CD4-positive, alpha-beta T cell treated with Interferon alpha-2 for 1 hour (primary cell): ENCODE results near the gene MIDN.

ENCODE experiments used
- DNase-seq, 2 donors: peaks; one replicate each; pipeline ENCODE4 v3.0.0-alpha.2; 2020 to 2022

MIDN gene

GRCh38 chr19:1283207-1283916, 35.0 kb downstream of the MIDN start:
- no peak for DNase-seq

DNA sequence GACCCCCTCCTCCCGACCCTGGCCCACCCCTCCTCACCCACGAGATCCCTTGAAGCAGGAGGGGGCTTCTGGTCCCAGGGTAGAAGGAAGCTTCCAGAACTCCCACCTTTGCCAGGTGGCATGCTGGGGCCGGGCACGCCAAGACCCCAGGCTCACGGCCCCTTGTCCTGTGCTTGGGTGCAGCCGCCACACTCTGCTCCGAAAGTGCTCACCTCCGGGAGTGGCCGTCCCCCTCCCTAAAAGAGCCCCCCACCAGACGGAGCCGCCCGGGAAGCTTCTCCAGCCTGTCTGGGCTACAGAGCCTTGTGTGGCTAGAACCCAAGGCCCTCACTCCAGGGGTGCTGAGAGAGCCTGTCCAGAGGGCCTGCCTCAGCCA, 35.5 kb downstream of the MIDN start:
- no peak for DNase-seq

DNA sequence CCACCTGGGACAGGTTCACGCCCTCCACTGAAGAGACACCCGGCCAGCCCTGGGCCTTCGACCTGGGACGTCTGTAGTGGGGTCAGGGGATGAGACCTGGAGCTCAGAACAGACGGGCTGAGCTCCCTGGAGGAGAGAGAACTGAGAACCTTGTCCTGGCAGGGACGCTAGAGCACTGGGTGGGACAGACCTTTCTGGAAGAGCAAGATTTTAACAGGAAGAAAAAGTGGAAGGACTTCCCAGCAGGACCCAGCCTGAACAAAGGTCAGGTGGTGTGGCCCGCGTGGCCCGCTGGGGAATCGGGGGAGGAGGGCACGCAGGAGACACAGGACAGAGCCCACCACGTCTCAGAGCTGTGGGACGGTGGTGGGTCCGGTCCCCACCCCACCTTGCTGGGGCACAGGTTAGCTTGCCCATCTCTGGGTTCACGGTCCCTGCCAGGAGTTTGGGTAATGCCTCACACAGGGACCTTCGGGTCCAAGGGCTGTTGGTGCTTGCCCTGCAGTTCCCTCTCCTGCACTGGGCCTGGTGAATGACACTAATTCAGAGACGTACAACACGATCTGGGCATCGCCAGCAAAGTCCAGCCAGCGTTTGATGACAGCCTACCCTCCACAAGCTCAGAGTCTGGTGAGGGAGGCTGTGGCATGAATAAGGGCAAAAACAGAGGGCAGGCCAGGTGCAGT, 36.1 kb downstream of the MIDN start:
- no peak for DNase-seq

DNA sequence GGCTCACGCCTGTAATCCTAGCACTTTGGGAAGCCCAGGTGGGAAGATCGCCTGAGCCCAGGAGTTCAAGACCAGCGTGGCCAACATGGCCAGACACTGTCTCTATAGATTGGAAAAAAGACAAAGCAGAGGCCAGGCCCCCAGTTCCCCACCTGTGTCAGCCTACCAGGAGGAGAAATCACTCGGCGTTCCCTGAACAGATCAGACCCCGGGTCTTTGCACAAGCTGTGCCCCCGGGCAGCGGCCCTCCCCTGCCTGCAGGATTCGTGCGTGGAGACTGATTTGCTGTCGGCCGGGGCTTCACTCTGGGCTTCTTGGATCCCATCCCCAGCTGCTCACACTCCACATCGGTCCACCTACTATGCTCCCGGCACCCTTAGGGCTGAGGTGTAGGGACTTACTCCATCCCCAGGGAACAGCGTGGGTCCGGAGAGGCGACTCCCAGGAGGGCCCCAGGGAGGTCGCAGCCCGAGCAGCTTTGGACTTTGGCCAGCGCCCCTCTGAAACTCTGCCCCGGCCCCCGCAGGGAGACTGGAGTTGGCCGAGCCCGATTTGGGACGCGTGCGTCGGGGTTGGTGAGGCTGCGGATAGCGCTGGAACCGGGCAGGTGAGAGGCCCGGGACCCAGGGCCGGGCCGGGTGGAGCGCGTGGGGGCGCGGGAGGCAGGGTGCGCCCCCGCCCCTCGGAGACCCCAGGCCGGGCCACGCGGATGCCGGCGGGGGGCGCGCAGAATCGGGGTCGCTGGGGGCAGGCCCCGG, 36.8 kb downstream of the MIDN start:
- no peak for DNase-seq

GRCh38 chr19:1285737-1286360, 37.5 kb downstream of the MIDN start, which contains the start of gene EFNA2:
EFNA2 (plus strand) TSS chr19:1285873; CDS start chr19:1286169, 296 bp downstream.
- DNase-seq, result no peak

DNA sequence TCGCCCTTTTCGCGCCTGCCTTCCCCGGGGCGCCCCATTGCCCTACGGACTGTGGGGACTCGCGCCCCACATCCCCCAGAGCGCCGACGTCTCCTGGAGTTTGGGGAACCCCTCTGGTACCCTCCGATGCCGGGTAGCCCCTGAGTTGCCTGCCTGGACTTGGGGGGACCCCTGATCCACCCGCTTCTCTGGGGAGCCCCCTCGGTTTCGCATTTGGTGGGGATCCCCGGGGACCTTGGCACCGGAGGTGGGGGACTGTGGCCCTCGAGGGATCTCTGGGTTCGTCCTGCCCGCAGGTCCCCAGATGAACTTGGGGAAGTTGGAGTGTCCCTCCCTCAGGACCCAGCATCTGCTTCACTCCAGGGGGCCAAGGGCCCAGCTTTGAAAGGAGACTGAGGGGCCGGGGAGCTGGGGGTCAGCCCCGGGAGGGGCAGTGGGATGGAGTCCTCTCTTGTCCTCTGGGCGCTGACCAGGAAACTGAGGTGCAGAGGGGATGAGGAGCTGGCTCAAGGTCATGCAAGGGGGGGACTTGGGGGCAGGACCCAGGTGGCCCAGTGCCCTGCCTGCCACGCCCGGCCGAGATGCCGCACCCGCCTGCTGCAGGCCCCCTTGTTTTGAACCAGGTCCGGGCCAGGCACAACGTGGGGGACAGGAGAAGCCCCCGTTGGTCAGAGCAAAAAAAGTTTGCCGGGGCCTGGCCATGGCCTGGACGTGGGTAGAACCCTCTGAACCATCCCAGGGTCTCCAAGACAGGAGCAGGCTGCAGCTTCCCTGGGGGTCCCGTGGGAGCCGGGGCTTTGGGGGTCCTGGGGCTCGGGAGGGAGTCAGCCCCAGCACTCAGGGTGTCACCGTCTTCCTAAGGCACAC, 38.3 kb downstream of the MIDN start:
- no peak for DNase-seq

- no peak for DNase-seq
Measured at GRCh38 chr19:1287354-1288225, 39.2 kb downstream of the MIDN start.

- DNase-seq, result no peak
Measured at GRCh38 chr19:1288226-1288612, 39.8 kb downstream of the MIDN start.

DNA sequence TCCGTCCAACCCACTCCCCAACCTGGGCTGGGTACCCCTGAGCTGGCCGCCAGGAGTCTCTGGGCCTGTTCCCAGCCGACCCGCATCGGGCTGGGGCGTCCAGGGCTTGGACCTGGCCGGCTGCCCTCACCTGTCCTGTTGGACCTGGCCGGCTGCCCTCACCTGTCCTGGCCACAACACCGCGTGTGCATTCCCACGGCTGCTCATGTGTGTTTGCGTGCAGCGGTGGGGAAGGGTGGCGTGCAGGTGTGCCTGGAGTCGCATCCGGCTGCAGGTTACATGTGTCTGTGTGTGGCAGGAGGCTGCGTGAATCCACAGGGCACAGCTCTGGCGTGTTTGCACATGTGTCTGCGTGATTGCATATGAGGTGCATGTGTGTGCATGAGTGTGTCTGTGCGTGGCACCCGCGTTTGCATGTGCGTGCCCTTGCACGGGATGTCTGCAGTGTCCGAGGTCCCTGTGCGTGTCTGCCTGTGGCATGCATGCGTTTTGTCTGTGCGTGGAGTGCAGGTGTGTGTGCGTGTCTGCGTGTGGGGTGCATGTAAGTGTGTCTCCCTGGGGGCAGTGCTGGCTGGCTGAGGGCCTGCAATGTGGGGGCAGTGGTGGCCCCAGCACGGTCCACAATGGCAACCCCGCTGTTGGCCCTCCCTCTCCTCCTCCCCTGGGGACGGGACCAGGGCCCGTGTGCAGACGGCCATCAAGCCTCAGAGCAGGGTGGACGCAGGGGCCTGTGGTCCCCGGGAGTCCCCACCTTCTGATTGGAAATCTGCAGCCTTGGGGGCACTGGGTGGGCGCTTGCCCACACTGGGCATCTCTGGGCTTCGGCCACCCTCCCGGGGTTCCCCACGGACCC, 40.7 kb downstream of the MIDN start:
- DNase-seq, result no peak

DNA sequence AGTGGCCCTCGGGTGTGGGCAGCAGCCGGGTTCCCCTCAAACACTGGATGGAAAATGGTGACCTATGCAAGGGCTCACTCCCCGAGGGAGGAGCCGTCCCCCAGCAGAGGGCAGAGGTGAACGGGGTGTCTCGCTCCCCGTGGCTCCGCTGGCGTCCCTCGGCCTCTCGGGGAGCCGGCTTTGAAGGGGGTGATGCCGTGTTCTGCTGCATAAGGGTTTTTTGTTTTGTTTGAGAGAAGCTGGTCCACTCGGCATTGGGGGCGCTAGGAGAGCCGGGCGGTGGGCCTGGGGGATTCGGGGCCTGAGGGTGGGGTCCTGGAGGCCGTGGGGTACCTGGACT, 41.3 kb downstream of the MIDN start:
- DNase-seq, result no peak

DNA sequence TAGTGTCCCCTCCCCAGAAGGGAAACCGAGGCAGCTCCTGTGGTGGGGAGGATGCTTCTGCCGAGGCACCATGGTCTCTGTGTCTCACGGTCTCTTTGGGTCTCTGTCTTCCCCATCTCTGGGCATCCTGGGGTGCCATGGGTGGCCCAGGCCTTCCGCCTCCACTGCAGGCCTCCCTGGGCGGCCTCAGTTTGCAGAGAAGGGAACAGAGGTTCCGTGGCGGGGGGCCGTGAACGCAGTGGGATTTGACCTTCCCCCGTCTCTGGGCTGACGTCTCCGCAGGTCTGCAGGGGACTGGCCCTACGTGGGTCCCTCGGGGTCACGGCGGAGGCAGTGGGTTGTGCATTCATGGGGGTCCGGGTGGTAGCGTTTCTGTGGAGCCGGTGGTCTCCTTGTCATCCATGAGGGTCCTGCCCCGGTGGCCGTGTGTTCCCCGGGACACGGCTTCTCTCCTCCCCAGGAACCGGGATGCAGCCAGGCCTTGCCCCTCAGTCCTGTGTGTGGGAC, 41.9 kb downstream of the MIDN start:
- no peak for DNase-seq

DNA sequence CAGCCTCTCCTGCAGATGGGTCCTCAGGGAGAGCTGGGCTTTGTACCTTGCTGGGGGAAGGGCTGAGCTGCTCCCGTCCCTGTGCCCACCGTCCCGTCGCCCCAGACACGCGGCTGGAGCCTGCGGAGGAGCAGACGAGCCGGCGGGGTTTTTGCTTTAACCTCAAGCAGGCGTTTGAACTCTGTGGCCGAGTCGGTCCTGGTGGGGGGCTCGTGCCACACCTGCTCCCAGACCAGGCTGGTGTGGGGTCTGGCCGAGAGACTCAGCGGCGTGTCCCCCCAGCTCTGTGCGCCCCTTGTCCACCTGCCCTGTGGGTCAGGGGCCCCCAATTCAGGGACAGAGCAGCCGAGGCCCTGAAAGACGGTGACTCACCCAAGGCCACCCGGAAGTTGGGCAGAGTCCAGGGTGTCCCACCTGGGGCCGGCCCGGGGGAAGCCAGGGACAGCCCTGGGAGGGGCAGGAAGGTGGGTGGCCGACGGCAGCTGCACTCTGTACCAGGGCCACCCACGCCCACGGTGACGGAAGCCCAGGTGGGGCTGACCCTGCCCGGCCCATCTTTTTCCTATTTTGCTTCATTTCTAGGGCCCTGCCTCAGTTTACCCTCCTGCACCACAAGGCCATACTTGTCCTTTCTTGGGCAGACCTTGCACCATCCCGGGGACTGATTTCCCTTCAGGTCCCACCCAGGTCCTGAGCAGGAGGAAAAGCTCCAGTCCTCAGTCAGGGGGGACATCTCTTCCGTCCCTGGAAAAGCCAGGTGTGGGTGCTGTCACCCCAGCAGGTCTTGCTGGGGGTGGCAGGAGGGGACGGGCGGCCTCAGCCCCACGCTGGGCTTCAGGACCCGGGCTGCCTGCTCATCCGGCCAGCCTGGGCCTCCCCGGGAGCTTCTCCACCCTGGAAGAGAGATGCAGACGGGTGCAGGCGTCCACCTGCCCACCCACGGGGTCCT, 42.6 kb downstream of the MIDN start:
- no peak for DNase-seq

- DNase-seq, result no peak
Measured at GRCh38 chr19:1291761-1292418, 43.5 kb downstream of the MIDN start.

- no peak for DNase-seq
Measured at GRCh38 chr19:1292419-1293151, 44.2 kb downstream of the MIDN start.

DNA sequence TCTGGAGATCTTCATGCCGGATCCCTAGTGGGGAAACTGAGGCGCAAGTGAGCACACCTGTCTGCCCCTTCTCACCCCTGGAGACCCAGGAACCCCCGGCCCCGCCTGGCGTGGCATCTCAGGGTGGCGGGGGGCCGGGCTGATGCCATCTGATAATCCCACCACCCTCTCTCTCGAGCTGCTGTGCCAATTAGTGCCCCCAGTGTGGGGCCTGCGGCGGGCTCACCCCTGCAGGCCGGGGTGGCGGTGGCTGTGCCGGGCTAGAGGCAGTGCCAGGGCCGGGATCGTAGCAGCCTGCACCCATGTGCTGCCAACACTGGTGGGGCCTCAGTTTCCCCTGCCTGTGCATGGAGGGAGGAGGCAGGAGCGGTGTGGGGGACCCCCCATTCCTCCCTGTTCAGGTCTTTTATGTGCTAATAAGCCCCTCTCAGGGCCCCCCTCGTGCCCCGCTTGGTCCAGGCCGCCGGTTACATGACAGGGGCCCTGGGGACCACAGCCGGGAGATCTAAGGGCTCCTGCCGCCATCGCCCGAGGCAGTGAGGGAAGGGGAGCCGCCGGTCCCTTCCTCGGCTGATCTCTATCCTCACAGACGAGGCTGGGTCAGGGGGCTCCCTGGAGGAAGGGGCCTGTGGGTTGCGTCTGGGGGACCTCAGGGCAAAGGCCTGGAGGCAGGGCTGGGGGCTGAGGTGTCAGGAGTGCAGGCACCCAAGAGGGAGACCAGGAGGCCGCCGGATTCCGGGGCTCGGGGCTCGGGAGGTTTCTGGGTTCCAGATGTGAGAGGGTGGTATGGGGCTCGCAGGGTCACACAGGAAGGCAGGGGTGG, 45.6 kb downstream of the MIDN start:
- DNase-seq, result no peak

DNA sequence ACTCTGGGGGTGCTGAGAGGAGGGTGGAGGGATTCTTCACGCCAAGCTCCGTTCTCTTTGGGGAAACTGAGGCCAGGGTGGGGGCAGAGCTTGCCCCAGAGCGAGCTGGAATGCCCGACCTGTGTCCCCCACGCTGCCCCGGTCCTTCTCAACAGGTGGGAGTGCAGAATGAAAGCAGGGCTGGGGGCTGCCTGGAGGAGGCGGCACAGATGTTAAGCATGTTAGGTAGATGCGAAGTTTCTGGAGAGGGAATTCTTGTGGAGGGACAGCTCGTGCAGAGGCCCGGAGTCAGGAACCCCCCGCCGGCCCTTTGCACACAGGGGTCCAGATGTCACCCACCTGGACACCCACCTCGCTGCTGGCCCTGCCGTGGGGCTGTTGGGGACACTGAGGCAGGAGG, 46.3 kb downstream of the MIDN start:
- no peak for DNase-seq
